ACHN (cell line): ENCODE measurements around the gene GPR155.
"Not testable (repeated sequence)": the region's sequence is repeated elsewhere in the genome, so short reads cannot be mapped to it uniquely, and the experiment has no call there.

Experiments used
- DNase-seq: peaks from one replicate; pipeline ENCODE4 v3.0.0-alpha.2; 2015
- in situ Hi-C: cut with HindIII; loops from 2 replicates; pipeline ENCODE4 v1.10.0; 2017; ENCODE audit warnings: low sequenced_read_pairs, low pct_ligation_motif_present, low pct_unique_long_range_greater_than_20kb

The GPR155 gene

GRCh38 chr2:174445248-174445647 is 41.6 kb downstream of the GPR155 start:
- in situ Hi-C loops: no loop called here
- DNase-seq: no peak

- DNase-seq: no peak
- in situ Hi-C loops: no loop called here
These were observed 42.1 kb downstream of the GPR155 start for GRCh38 chr2:174444761-174445160.

DNA sequence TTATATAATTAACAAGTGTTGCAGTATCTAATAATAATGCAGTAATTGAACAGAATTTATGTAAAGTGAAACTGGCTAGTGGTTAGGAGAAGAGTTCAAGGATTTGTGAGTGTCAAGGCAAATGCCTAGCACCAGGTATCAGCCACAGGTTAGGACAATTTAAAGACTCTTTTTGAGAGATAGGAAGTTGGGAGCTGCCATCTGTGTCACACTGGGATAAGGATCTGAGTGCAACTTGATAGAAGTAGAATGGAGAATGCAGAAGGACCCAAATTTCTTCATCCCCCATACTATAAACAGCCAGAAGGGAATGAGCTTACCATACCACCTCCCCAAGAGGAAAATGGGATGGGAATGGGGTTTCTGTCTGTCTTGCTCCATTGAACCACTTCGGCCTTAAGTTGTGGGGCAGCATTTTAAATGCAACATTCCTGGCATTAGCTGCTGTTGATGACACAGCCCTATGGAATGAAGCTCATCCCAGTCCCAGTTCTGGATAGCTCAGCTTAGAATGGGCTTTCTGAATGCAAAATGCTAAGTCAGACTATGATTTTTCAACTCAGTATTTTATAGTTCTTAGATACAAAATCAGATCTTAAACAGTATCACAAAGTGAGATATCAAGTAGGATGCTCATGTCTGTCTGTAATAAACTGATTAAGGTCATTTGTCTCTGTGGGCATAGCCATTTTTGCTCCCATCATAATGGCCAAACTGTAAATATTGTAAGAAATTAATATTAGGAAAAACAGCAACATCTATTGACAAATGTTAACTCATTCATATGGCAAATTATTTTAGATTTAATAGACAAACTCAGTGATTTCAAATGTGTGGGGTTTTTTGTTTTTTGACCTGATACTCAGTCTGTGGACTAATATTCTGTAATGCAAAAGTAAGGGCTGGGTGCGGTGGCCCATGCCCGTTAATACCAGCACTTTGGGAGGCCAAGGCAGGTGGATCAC is 44.0 kb downstream of the GPR155 start:
- in situ Hi-C loops: no loop called here
- peak; percentile 94 for DNase-seq

GRCh38 chr2:174439950-174440349 is 46.9 kb downstream of the GPR155 start:
- in situ Hi-C loops: no loop called here
- no peak for DNase-seq

- no peak for DNase-seq
- in situ Hi-C loops: no loop called here
These were observed 47.5 kb downstream of the GPR155 start for GRCh38 chr2:174439323-174439722.

- in situ Hi-C loops: no loop called here
- DNase-seq: no peak
These were observed 48.5 kb downstream of the GPR155 start for GRCh38 chr2:174438146-174438886.

- DNase-seq: no peak
- in situ Hi-C loops: no loop called here
These were observed 50.5 kb downstream of the GPR155 start for GRCh38 chr2:174436351-174436750.

DNA sequence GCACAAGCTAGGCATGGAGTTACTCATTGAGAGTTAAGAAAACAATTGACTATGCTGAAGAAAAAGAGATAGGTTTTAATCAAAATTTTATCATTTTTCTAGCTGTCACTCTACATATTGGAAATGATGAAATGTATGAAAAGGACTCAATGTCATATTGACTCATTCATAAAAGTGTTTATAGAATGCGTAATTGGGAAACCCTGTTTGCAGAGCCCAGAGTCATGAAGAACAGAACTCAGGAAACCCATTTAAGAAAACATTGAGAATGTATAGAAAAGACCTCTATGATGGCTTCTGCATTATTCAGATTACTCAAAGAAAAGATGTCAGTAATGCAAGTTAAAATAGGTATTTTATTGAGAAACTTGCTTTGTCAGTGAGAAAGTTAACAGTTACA is 54.9 kb downstream of the GPR155 start:
- in situ Hi-C loops: no loop called here
- no peak for DNase-seq

GRCh38 chr2:174430066-174430465 is 56.8 kb downstream of the GPR155 start:
- in situ Hi-C loops: no loop called here
- no peak for DNase-seq

- no peak for DNase-seq
- in situ Hi-C loops: no loop called here
These were observed 58.6 kb downstream of the GPR155 start for GRCh38 chr2:174428214-174428613.

- in situ Hi-C loops: no loop called here
- DNase-seq: no peak
These were observed 74.6 kb downstream of the GPR155 start for GRCh38 chr2:174412256-174412655.

GRCh38 chr2:174410039-174410438 is 76.8 kb downstream of the GPR155 start:
- DNase-seq, in situ Hi-C loops: not testable (repeated sequence)

DNA sequence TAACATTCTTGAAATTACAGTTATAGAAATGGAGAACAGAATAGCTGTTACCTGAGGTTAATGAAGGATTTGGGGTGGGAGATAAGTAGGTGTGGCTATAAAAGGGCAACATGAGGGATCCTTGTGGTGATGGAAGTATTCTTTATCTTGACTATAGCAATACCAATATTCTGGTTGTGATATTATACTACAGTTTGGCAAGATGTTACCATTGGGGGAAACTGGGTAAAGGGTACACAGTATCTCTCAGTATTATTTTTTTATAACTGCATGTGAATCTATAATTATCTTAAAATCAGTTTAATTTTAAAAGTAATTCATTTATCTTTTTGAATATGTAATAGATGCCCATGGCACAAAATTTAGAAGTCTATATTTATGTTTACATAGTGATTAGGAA is 83.2 kb downstream of the GPR155 start:
- in situ Hi-C loops: no loop called here
- no peak for DNase-seq

GRCh38 chr2:174400853-174401252 is 86.0 kb downstream of the GPR155 start:
- in situ Hi-C loops: no loop called here
- no peak for DNase-seq

DNA sequence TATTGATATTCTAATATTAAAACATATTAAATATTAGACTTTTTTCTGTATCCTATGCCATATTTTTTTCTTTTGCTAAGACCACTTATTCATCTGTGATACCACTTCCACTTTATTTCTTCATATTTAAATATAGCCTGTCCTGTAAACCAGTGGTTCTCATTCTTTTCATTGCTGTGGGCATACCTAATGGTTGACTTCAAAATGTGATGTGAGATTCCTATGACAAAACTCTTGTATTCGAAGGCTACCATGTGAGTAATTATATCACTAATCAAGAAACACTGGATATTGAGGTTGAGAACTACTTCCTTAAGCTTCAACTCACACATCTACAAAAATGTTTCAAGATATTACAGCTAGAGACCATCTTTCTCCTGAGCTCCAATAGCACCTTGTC is 87.7 kb downstream of the GPR155 start:
- DNase-seq: no peak
- in situ Hi-C loops: no loop called here

- no peak for DNase-seq
- in situ Hi-C loops: no loop called here
These were observed 89.1 kb downstream of the GPR155 start for GRCh38 chr2:174397773-174398172.

DNA sequence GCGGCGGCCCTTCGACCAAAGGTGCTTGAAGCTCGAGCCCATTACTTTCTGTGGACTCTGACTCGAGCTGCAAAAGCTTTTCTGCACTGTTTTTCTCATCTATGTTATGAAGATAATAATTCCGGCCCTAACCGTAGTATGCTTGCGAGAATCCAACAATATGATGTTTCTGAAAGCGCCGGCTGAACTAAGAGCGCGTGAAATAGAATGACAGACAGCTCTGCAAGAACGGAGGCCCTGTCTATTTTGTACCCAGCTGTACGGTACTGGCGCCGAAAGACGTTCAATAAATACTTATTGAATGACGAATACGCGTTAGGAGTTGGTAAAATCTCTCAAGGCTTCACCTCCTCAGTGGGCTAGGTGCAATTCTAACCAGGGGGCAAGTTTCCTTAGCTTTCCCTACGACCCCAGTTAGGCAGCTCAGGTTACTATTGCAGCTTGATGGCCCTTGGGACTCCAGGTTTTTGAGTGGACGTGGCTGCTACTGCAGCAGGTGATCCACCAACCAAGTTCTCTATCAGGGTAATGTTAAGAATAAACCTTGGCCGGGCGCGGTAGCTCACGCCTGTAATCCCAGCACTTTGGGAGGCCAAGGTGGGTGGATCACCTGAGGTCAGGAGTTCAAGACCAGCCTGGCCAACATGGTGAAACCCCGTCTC is 90.7 kb downstream of the GPR155 start:
- peak; percentile 41 for DNase-seq
- in situ Hi-C loops: no loop called here

- DNase-seq: peak; percentile 73
- in situ Hi-C loops: no loop called here
These were observed 91.4 kb downstream of the GPR155 start, which contains the start of gene SCRN3 for GRCh38 chr2:174395284-174395968. SCRN3 (plus strand) TSS chr2:174395730; CDS start chr2:174398284, 2,554 bp downstream.
